KOPT-K1 (cell line): ENCODE results near the gene OARD1.
"Not testable (repeated sequence)": the region's sequence is repeated elsewhere in the genome, so short reads cannot be mapped to it uniquely, and the experiment has no call there.

Experiments
- H3K27ac ChIP-seq: fragments of 200-600 bp; sonication (generic); 2 replicates; pipeline ENCODE4 v1.5.1; 2016; ENCODE audit warnings: antibody characterized with exemption, mild to moderate bottlenecking, low read depth, low read length; ENCODE audit not compliant: poor library complexity, severe bottlenecking
- H3K36me3 ChIP-seq: fragments of 200-600 bp; sonication (generic); 2 replicates; pipeline ENCODE4 v1.5.1; 2017; ENCODE audit warnings: antibody characterized with exemption, mild to moderate bottlenecking, low read length, moderate library complexity; ENCODE audit not compliant: insufficient read depth
- H3K9me3 ChIP-seq: fragments of 200-600 bp; sonication (generic); 2 replicates; pipeline ENCODE4 v1.5.1; 2017; ENCODE audit warnings: antibody characterized with exemption, low read length, mild to moderate bottlenecking; ENCODE audit not compliant: insufficient read depth, poor library complexity, severe bottlenecking

OARD1 gene

DNA sequence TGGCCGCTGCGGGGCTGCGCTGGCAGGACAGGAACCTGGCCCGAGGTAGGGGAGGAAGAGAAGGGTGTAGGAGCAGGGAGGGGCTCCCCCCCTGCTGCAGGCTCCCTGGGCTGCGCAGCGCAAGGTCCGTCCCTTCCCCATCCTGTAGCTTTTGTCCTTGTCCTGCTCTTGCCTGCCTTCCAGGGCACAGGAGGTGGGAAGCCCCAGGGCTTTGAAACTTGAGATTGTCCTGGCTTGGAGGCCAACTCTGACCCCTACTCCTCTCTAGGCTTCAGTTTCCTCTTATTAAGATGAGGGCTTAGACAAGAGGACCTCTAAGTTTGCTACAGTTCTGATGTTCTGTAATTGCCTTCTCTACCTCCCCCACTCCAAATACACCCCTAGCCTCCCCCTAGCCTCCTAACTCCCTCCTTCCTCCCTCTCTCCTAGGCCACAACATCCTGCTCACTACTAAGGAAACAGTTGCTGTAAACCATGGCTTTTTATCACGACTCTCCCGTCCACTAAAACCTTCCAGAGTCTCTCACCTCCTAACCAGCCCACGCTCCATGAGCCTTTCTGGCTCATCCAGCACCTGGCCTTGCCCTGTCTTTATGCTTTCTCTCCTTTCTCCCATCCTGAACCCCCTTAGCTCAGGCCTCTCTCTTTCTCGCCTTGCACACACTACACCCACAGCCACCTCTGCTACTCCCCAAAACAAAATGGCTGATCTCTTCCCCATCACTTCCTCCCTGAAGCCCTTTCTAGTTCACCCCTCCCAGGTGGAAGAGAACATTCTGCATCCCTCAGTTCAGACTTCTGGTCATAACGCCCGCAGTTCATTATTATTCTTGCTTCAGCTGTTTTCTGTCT lies 43.4 kb downstream of the OARD1 start:
- Histone ChIP-seq H3K9me3 (no peaks in the 10 kb centered on the region), H3K27ac (peak overlapping the region; percentile 96), H3K36me3 (peaks cover 6% of the 10 kb centered on the region; the same call in 1 of the 2 replicates)

DNA sequence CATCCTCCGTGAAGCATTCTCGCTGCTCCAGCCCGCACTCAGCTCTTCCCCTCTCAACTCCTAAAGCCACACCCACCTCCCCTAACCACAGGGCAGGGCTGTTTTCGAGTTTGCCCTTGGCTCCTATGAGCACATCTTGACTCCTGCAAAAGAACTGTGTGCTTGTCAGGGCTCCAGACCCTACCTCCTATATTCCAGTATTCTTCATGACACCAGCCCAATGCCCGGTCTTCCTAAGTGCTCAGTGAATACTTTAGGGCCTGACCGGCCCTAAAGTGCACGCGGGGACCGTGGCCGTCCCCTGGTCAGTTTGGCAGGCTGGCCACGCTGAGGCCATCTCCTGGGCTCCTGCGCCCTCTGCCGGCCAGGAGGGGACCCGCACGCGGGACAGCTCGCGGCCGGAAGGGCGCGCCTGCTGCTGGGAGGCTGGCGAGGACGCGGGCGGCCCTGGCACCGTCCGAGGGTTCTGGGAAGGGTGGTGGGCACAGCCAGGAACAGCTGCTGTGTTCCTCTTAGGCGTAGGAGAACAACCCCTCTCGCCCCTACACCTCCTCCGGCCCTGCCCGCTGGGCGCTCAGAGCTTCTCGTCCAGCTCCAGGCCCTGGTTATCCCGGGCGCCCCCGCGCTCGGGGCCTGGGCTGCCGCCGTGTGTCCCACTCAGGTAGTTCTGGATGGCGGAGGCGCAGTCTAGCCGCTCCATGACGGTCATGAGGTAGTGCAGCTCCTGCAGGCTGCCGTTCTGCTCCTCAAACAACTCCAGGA lies 44.2 kb downstream of the OARD1 start:
- Histone ChIP-seq H3K36me3 (peaks cover 6% of the 10 kb centered on the region; the same call in 1 of the 2 replicates), H3K27ac (peak overlapping the region; percentile 96), H3K9me3 (no peaks in the 10 kb centered on the region)

DNA sequence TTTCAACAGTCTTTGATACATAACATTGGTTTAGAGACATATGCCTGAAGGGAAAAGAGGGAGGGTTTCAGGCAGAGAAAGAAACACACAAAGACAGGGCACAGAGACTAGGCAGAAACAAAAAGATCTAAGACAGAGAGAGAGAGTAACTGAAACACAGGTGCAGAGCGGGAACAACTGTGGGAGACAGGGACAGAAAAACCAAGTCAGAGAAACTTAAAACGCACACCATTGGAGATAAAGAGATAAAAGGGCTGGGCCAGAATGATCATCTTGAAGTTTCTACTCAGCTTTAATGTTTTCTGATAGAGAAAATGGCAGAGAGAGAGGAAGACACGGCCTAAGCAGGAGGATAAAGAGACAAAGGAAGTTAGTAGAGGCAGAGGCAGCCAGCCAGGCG lies 44.9 kb downstream of the OARD1 start:
- H3K36me3 ChIP-seq = peaks cover 6% of the 10 kb centered on the region; the same call in 1 of the 2 replicates
- H3K27ac ChIP-seq = peak overlapping the region; percentile 96
- no peaks in the 10 kb centered on the region for H3K9me3 ChIP-seq

DNA sequence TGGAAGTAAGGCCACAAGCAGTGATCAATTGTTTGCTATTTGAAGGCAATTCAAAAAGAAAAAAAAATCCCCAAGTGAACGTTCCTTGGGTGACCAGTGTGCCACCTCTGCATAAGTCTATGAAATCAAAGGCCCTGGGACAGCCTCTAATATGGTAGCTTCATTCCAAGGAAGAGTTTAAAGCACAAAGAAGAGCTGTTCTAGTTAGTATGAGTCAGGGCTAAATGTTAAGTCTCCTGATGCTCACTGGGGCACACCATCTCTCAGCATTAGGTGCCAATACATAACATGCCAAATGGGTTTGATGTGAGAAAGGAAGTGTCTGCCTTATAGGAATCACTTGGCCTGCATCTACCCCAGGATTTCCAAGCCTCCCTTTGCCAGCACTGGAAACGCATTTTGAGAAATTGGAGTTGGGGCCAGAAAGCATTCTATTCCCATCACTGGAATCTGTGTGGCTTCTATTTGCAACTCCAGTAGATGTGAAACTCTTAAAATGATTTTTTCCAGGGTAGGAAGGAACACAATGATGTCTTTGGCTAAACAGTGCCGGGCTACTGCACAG lies 46.1 kb downstream of the OARD1 start:
- Histone ChIP-seq H3K36me3 (peaks cover 6% of the 10 kb centered on the region; the same call in 1 of the 2 replicates), H3K27ac (peak overlapping the region; percentile 96), H3K9me3 (no peaks in the 10 kb centered on the region)

DNA sequence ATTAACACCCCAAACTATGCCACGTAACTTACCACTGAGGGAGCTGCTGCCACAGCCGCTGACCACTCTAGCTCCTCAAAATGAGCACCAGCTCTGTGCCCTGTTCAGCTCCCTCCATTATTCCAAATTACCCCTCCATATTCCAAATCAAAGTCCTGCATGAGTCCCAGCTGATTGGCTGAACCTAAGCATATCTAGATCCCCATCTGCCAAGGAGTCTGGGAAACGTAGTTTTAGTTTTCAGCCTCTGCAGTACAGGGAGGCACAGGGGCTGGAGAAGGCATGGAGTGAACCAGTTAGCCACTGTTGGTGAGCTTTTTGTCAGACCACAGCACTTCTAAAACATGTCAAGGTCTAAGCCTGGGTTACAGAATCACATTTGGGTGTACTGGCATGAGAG lies 49.0 kb downstream of the OARD1 start:
- no peaks in the 10 kb centered on the region for H3K9me3 ChIP-seq
- H3K27ac ChIP-seq = no peak overlapping the region
- peaks cover 6% of the 10 kb centered on the region; the same call in 1 of the 2 replicates for H3K36me3 ChIP-seq

DNA sequence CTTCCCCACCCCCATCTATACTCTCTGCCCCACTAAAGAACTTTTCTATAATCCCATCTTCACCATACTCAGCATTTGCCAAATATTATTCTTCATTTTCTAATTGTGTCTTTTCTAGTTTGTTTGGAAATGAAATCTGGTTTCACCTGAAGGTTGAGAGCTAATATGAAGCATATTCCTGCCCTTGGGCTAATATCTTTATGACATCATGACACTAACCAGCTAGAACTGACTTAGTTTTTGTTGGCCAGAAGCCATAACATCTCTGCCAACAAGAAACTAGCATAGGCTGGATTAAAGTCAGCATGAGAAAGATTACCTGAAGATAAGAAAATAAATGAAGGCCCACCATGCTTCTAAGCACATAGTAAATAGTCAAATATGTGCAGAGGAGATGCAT lies 49.9 kb downstream of the OARD1 start:
- Histone ChIP-seq H3K9me3 (no peaks in the 10 kb centered on the region), H3K27ac (no peak overlapping the region), H3K36me3 (peaks cover 6% of the 10 kb centered on the region; the same call in 1 of the 2 replicates)

DNA sequence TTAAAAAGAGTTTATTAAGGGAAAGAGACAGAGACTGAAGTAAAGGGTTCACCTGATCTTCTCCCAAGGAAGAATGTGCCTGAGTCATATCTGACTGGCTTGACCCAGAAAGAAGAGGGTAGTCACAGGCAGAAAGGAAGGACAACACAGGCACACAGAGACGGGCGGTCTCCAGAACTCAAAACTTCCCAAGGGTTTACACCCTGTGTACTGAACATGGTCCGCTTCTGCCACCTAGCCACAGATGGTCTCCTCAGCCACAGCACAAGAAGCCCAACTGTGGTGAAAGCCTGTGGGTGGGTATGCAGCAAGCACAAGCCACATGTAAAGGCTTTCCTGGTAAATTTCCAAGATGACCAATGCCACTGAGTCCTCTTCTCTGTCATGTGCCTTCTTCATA lies 50.3 kb downstream of the OARD1 start:
- H3K27ac ChIP-seq = no peak overlapping the region
- no peaks in the 10 kb centered on the region for H3K9me3 ChIP-seq
- H3K36me3 ChIP-seq = peaks cover 6% of the 10 kb centered on the region; the same call in 1 of the 2 replicates

DNA sequence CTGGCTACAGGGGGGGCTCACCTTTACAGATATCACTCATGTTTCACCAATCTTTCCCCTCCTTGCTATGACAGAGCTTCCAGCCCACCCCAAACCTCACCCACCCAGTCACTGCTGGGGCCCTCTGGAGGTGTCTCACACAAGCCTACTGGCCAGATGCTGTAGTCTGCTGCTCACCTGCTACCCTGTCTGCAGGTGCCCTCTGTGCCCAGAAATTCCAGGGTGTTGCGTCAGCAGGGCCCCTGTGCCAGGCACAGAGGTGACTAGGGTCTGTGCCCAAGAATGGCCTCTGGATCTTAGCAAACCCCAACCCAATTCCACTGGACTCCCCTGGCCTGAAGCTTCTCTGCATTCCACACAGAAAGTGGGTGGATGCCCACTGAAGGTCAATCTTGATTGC lies 54.5 kb downstream of the OARD1 start:
- Histone ChIP-seq H3K27ac (no peak overlapping the region), H3K9me3 (no peaks in the 10 kb centered on the region), H3K36me3 (no peaks in the 10 kb centered on the region)

DNA sequence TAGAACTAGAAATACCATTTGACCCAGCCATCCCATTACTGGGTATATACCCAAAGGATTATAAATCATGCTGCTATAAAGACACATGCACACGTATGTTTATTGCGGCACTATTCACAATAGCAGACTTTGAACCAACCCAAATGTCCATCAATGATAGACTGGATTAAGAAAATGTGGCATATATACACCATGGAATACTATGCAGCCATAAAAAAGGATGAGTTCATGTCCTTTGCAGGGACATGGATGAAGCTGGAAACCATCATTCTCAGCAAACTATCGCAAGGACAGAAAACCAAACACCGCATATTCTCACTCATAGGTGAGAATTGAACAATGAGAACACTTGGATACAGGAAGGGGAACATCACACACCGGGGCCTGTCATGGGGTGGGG lies 56.3 kb downstream of the OARD1 start:
- not testable (repeated sequence) for H3K9me3 ChIP-seq, H3K27ac ChIP-seq, H3K36me3 ChIP-seq

DNA sequence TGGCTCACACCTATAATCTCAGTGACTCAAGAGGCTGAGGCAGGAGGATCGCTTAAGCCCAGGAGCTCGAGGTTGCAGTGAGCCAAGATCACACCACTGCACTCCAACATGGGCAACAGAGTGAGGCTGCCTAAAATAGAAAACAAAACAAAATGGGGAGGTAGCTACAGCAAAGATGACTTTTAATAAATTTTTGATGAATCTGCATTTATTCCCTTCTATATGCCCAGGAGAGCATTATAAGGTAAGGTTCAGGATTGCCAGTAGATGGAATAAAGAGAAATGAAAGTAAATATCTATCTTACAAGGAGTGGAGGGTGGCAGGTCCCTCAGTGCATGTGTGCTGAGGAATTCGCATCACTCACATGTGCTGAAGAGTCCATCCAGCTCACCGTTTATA lies 57.4 kb downstream of the OARD1 start:
- Histone ChIP-seq H3K27ac (no peak overlapping the region), H3K9me3 (no peaks in the 10 kb centered on the region), H3K36me3 (no peaks in the 10 kb centered on the region)
